OCI-LY7 (cell line): ENCODE data around the gene PFKFB3. TPM values are rescaled to one million over a fixed set of nuclear protein-coding genes. Genes with fewer than 3 reads are reported as not detected.

Experiments
- BruUV-seq: library from RNA; stranded (reverse); fragments of 400-500 nt; replicated peaks from 2 replicates; lab custom pipeline; 2021; lab: Mats Ljungman, UMichigan
- CTCF ChIA-PET: fragments of 300-600 bp; sonication (Branson Sonifier 250); formaldehyde crosslinking; loops from one replicate; lab custom pipeline; 2022; ENCODE audit warnings: antibody characterized with exemption; ENCODE audit not compliant: unreplicated experiment; lab: Charles Lee
- POLR2A ChIA-PET: fragments of 300-600 bp; sonication (Branson Sonifier 250); formaldehyde crosslinking; loops from one replicate; lab custom pipeline; 2022; ENCODE audit warnings: antibody characterized with exemption; lab: Charles Lee
- DNase-seq: peaks from one replicate; pipeline ENCODE4 v3.0.0-alpha.2; 2015; ENCODE audit warnings: low spot score
- H2AFZ ChIP-seq: fragments of 200-600 bp; sonication (generic), shearing (Covaris generic); 2 replicates; pipeline ENCODE4 v1.6.1; 2014; ENCODE audit warnings: mild to moderate bottlenecking, antibody characterized with exemption, low read length, moderate library complexity
- H3K27ac ChIP-seq: fragments of 200-600 bp; sonication (generic); 2 replicates; pipeline ENCODE4 v1.5.1; 2014; ENCODE audit warnings: mixed run types, low read depth, mild to moderate bottlenecking, moderate library complexity, low read length, inconsistent platforms; ENCODE audit not compliant: poor library complexity, severe bottlenecking
- H3K36me3 ChIP-seq: fragments of 200-600 bp; sonication (generic); 2 replicates; pipeline ENCODE4 v1.6.1; 2014; ENCODE audit warnings: mild to moderate bottlenecking, antibody characterized with exemption, low read length, moderate library complexity, mixed read lengths; ENCODE audit not compliant: insufficient read depth
- H3K4me1 ChIP-seq: fragments of 200-600 bp; sonication (generic); 2 replicates; pipeline ENCODE4 v1.5.1; 2014; ENCODE audit warnings: mild to moderate bottlenecking, low read length; ENCODE audit not compliant: insufficient read depth, poor library complexity, severe bottlenecking
- H3K4me2 ChIP-seq: fragments of 200-600 bp; sonication (generic); 2 replicates; pipeline ENCODE4 v1.6.1; 2014; ENCODE audit warnings: mild to moderate bottlenecking, low read length
- H3K4me3 ChIP-seq: fragments of 200-600 bp; sonication (generic); 2 replicates; pipeline ENCODE4 v1.5.1; 2014; ENCODE audit warnings: mild to moderate bottlenecking, low read depth, low read length; ENCODE audit not compliant: poor library complexity, severe bottlenecking
- H3K79me2 ChIP-seq: fragments of 200-600 bp; sonication (generic); 2 replicates; pipeline ENCODE4 v1.6.1; 2016; ENCODE audit warnings: low read depth, mild to moderate bottlenecking, low read length, moderate library complexity, mixed read lengths; ENCODE audit not compliant: insufficient read depth
- H3K9me2 ChIP-seq: fragments of 200-600 bp; sonication (generic); 2 replicates; pipeline ENCODE4 v1.6.1; 2016; ENCODE audit warnings: mild to moderate bottlenecking, low read length, mixed read lengths; ENCODE audit not compliant: insufficient read depth
- H3K9me3 ChIP-seq: fragments of 200-600 bp; sonication (generic); 2 replicates; pipeline ENCODE4 v1.6.1; 2014; ENCODE audit warnings: mild to moderate bottlenecking, mixed run types, low read length, mixed read lengths
- H4K20me1 ChIP-seq: fragments of 200-600 bp; sonication (generic); 2 replicates; pipeline ENCODE4 v1.6.1; 2014; ENCODE audit warnings: mild to moderate bottlenecking, antibody characterized with exemption, low read length, moderate library complexity, mixed read lengths; ENCODE audit not compliant: insufficient read depth
- EZH2phosphoT487 ChIP-seq: fragments of 200-600 bp; sonication (generic); IDR thresholded peaks from 2 replicates; pipeline ENCODE4 v1.6.1; 2018; ENCODE audit warnings: low read depth, borderline replicate concordance, mild to moderate bottlenecking, mixed run types, antibody characterized with exemption, low read length, moderate library complexity, mixed read lengths
- intact Hi-C: fragments of 100-400 bp; cut with micrococcal nuclease; formaldehyde crosslinking; loops from one replicate; pipeline ENCODE4 v1.10.0; 2022; ENCODE audit not compliant: unreplicated experiment
- total RNA-seq, 2 experiments: library from RNA; depleted of rRNA in 1 of 2; stranded (reverse); fragments of >200 nt in 1 of 2; shearing (Covaris generic) in 1 of 2; gene quantifications; 2 replicates each; pipeline ENCODE4 v1.2.3, GENCODE V29; 2014 to 2022
- TF ChIP-seq, protein P1 (sequence below): fragments of 200-600 bp; sonication (generic); conservative IDR thresholded peaks from 2 replicates; pipeline ENCODE4 v1.5.1; 2014; ENCODE audit warnings: mild to moderate bottlenecking, antibody characterized with exemption, low read length, moderate library complexity, mixed read lengths

Gene PFKFB3
- total RNA-seq, 2 experiments from 2014 or later, result 33.7 to 50.7 TPM

DNA sequence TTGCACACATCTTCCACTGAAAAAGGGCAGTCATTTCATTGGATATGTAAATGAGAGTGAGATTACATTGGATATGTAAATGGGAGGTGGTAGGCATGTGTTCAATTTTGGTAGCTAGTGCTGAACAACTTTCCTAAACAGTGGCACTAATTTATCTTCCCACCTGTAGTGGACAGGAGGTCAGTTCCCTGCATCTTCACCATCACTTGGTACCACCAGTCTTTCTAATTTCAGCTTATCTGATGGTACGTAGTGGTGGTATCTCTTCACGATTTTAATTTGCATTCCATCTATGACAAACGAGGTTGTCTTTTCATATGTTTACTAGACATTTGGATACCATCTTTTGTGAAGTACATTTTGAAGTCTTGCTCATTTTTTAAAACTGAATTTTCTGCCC, 58.1 kb downstream of the PFKFB3 start:
- no peak for DNase-seq
- CTCF ChIA-PET, result no interaction called here
- no TSS peak for BruUV-seq
- H3K9me3 ChIP-seq, result 0 out of 2 replicates have a peak, but pooled peaks cover 10% of the 10 kb centered on the region
- H3K27ac ChIP-seq, result no peak overlapping the region
- intact Hi-C loops, result no loop called here
- H3K9me2 ChIP-seq, result no peaks in the 10 kb centered on the region
- no peak overlapping the region for H2AFZ ChIP-seq
- no peaks in the 10 kb centered on the region for H3K79me2 ChIP-seq
- TF ChIP-seq EZH2phosphoT487, result no peak
- TF ChIP-seq, protein P1, sequence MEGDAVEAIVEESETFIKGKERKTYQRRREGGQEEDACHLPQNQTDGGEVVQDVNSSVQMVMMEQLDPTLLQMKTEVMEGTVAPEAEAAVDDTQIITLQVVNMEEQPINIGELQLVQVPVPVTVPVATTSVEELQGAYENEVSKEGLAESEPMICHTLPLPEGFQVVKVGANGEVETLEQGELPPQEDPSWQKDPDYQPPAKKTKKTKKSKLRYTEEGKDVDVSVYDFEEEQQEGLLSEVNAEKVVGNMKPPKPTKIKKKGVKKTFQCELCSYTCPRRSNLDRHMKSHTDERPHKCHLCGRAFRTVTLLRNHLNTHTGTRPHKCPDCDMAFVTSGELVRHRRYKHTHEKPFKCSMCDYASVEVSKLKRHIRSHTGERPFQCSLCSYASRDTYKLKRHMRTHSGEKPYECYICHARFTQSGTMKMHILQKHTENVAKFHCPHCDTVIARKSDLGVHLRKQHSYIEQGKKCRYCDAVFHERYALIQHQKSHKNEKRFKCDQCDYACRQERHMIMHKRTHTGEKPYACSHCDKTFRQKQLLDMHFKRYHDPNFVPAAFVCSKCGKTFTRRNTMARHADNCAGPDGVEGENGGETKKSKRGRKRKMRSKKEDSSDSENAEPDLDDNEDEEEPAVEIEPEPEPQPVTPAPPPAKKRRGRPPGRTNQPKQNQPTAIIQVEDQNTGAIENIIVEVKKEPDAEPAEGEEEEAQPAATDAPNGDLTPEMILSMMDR, result no peak
- H4K20me1 ChIP-seq, result no peaks in the 10 kb centered on the region
- POLR2A ChIA-PET, result no interaction called here
- H3K4me2 ChIP-seq, result no peak overlapping the region
- no peaks in the 10 kb centered on the region for H3K4me1 ChIP-seq
- H3K36me3 ChIP-seq, result no peaks in the 10 kb centered on the region
- no peak overlapping the region for H3K4me3 ChIP-seq

DNA sequence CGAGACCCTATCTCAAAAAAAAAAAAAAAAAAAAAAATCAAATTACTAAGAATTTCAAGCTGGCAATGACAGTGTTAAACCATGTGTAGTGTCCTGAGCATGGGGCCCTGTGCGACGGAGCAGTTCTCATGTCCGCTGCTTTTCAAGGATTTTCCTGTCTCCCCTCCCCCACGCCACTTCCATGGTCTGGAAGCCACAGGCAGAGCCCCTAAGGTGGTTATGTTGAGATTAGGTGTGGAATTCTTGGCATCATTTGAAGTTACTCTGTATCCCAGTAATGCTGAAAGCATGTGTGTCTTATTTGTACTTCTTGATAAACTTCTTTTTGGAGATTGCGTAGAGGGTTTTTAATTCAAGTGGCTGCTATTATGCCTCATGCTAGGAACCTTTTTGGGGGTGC, 65.2 kb downstream of the PFKFB3 start:
- Histone ChIP-seq H3K79me2 (no peaks in the 10 kb centered on the region), H3K4me3 (no peak overlapping the region), H3K4me1 (no peaks in the 10 kb centered on the region), H2AFZ (no peak overlapping the region), H3K27ac (no peak overlapping the region), H3K36me3 (no peaks in the 10 kb centered on the region), H3K9me3 (no peaks in the 10 kb centered on the region), H3K4me2 (no peak overlapping the region), H3K9me2 (no peaks in the 10 kb centered on the region), H4K20me1 (no peaks in the 10 kb centered on the region)
- TF ChIP-seq, protein P1, result no peak
- no peak for TF ChIP-seq EZH2phosphoT487
- DNase-seq, result no peak
- no TSS peak for BruUV-seq
- ChIA-PET POLR2A (no interaction called here), CTCF (no interaction called here)
- intact Hi-C loops, result no loop called here

DNA sequence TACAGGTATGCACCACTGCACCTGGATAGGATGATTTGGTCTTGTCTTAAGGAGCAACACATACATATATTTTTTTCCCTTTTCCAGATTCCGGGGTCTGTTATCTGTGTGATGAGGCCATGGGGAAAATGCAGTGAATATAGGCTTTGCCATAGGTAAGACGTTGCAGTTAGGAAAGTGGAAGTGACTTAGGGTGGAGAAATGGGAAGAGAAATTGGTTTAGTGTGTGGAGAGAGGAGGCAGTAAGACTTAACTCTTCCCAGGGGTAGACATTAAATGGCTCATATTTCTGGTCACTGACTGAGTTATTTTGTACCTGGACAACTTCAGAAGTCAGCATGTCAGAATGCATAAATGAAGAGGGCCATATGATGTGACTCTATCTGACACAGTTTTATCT, 66.7 kb downstream of the PFKFB3 start:
- H3K4me1 ChIP-seq, result no peaks in the 10 kb centered on the region
- ChIA-PET POLR2A (no interaction called here), CTCF (no interaction called here)
- no peak overlapping the region for H2AFZ ChIP-seq
- H3K27ac ChIP-seq, result no peak overlapping the region
- no peak overlapping the region for H3K4me2 ChIP-seq
- intact Hi-C loops, result no loop called here
- TF ChIP-seq EZH2phosphoT487, result no peak
- TF ChIP-seq, protein P1, result no peak
- no peaks in the 10 kb centered on the region for H3K9me2 ChIP-seq
- no peaks in the 10 kb centered on the region for H4K20me1 ChIP-seq
- no peaks in the 10 kb centered on the region for H3K9me3 ChIP-seq
- DNase-seq, result no peak
- H3K4me3 ChIP-seq, result no peak overlapping the region
- H3K79me2 ChIP-seq, result no peaks in the 10 kb centered on the region
- no peaks in the 10 kb centered on the region for H3K36me3 ChIP-seq
- no TSS peak for BruUV-seq
